Kidney capillary endothelial cell (primary cell): ENCODE results near the gene PBXIP1.
A peak's percentile ranks its signal among the peaks of the same experiment; 100 is the strongest.

ENCODE experiments used
- DNase-seq: peaks from one replicate; pipeline ENCODE4 v3.0.0-alpha.2; 2018; ENCODE audit warnings: low spot score

Gene PBXIP1

GRCh38 chr1:154957091-154957657, 1.3 kb upstream of the PBXIP1 start:
- no peak for DNase-seq

GRCh38 chr1:154956544-154956941, 644 bp upstream of the PBXIP1 start:
- no peak for DNase-seq

- DNase-seq = peak; percentile 63
Observed at GRCh38 chr1:154955039-154955717, 721 bp downstream of the PBXIP1 start.

- no peak for DNase-seq
Observed at GRCh38 chr1:154954541-154954940, 1.4 kb downstream of the PBXIP1 start.

- DNase-seq = no peak
Observed at GRCh38 chr1:154953611-154954038, 2.3 kb downstream of the PBXIP1 start.

- DNase-seq = no peak
Observed at GRCh38 chr1:154952664-154953063, 3.2 kb downstream of the PBXIP1 start.

GRCh38 chr1:154951901-154952657, 3.8 kb downstream of the PBXIP1 start:
- DNase-seq = no peak

GRCh38 chr1:154948079-154948478, 7.8 kb downstream of the PBXIP1 start:
- no peak for DNase-seq

GRCh38 chr1:154945962-154946850, 9.7 kb downstream of the PBXIP1 start:
- no peak for DNase-seq

- DNase-seq = no peak
Observed at GRCh38 chr1:154945160-154945961, 10.5 kb downstream of the PBXIP1 start.

- no peak for DNase-seq
Observed at GRCh38 chr1:154944401-154945159, 11.3 kb downstream of the PBXIP1 start.

GRCh38 chr1:154943649-154944400, 12.1 kb downstream of the PBXIP1 start:
- DNase-seq = peak; percentile 29

- DNase-seq = no peak
Observed at GRCh38 chr1:154941333-154942013, 14.4 kb downstream of the PBXIP1 start.

GRCh38 chr1:154940651-154941194, 15.2 kb downstream of the PBXIP1 start:
- DNase-seq = no peak

- DNase-seq = no peak
Observed at GRCh38 chr1:154940213-154940560, 15.7 kb downstream of the PBXIP1 start.

GRCh38 chr1:154938604-154939399, 17.1 kb downstream of the PBXIP1 start:
- DNase-seq = no peak

- no peak for DNase-seq
Observed at GRCh38 chr1:154937988-154938386, 17.9 kb downstream of the PBXIP1 start.
